Kidney tubule cell (primary cell): Measurements from ENCODE around the gene C22orf31.
"Not testable (repeated sequence)": the region's sequence is repeated elsewhere in the genome, so short reads cannot be mapped to it uniquely, and the experiment has no call there.

Source experiments
- DNase-seq: peaks from one replicate; pipeline ENCODE4 v3.0.0-alpha.2; 2018; ENCODE audit warnings: low spot score

Gene C22orf31

GRCh38 chr22:29061773-29062172 lies at the start of gene C22orf31:
C22orf31 (minus strand) TSS chr22:29061831; CDS start chr22:29061792, 39 bp downstream.
- DNase-seq, result no peak

GRCh38 chr22:29110946-29111345 lies 49.3 kb upstream of the C22orf31 start:
- DNase-seq, result no peak

GRCh38 chr22:29109822-29110221 lies 48.2 kb upstream of the C22orf31 start:
- peak; percentile 66 for DNase-seq

- DNase-seq, result peak; percentile 63
Measured at GRCh38 chr22:29108137-29108536, 46.5 kb upstream of the C22orf31 start.

- DNase-seq, result no peak
Measured at GRCh38 chr22:29106839-29107238, 45.2 kb upstream of the C22orf31 start.

GRCh38 chr22:29105468-29105867 lies 43.8 kb upstream of the C22orf31 start:
- peak; percentile 25 for DNase-seq

- no peak for DNase-seq
Measured at GRCh38 chr22:29103121-29103520, 41.5 kb upstream of the C22orf31 start.

GRCh38 chr22:29102300-29102699 lies 40.7 kb upstream of the C22orf31 start:
- no peak for DNase-seq

GRCh38 chr22:29098296-29098695 lies 36.7 kb upstream of the C22orf31 start:
- no peak for DNase-seq

- no peak for DNase-seq
Measured at GRCh38 chr22:29096736-29097669, 35.4 kb upstream of the C22orf31 start.

- no peak for DNase-seq
Measured at GRCh38 chr22:29095459-29095858, 33.8 kb upstream of the C22orf31 start.

- peak; percentile 35 for DNase-seq
Measured at GRCh38 chr22:29093501-29094300, 32.1 kb upstream of the C22orf31 start.

GRCh38 chr22:29093030-29093429 lies 31.4 kb upstream of the C22orf31 start:
- DNase-seq, result no peak

- no peak for DNase-seq
Measured at GRCh38 chr22:29092243-29092642, 30.6 kb upstream of the C22orf31 start.

- no peak for DNase-seq
Measured at GRCh38 chr22:29090039-29090438, 28.4 kb upstream of the C22orf31 start.

- no peak for DNase-seq
Measured at GRCh38 chr22:29089507-29089906, 27.9 kb upstream of the C22orf31 start.

GRCh38 chr22:29088809-29089208 lies 27.2 kb upstream of the C22orf31 start:
- DNase-seq, result no peak

- no peak for DNase-seq
Measured at GRCh38 chr22:29087012-29087411, 25.4 kb upstream of the C22orf31 start.

- no peak for DNase-seq
Measured at GRCh38 chr22:29083933-29084591, 22.4 kb upstream of the C22orf31 start.

- not testable (repeated sequence) for DNase-seq
Measured at GRCh38 chr22:29083576-29083932, 21.9 kb upstream of the C22orf31 start.

GRCh38 chr22:29082826-29083545 lies 21.4 kb upstream of the C22orf31 start:
- no peak for DNase-seq
